Measurements from ENCODE around the gene ADAM33.

The ADAM33 gene

GRCh38 chr20:3707508-3707899, 25.7 kb upstream of the ADAM33 start:
- no peak for DNase-seq (ENCODE audit: low read depth)
- no peak for TF ChIP-seq CTCF (conservative IDR thresholded peaks at IDR 0.05; ENCODE audit: low read depth, low read length)
- H3K4me3 ChIP-seq (ENCODE audit: low read depth, low read length): no peak overlapping the region

GRCh38 chr20:3706774-3707507, 25.1 kb upstream of the ADAM33 start:
- no peak for TF ChIP-seq CTCF (conservative IDR thresholded peaks at IDR 0.05; ENCODE audit: low read depth, low read length)
- no peak for DNase-seq (ENCODE audit: low read depth)
- H3K4me3 ChIP-seq (ENCODE audit: low read depth, low read length): no peak overlapping the region

GRCh38 chr20:3705970-3706739, 24.3 kb upstream of the ADAM33 start:
- no peak for DNase-seq (ENCODE audit: low read depth)
- H3K4me3 ChIP-seq (ENCODE audit: low read depth, low read length): no peak overlapping the region
- no peak for TF ChIP-seq CTCF (conservative IDR thresholded peaks at IDR 0.05; ENCODE audit: low read depth, low read length)

GRCh38 chr20:3705491-3705969, 23.7 kb upstream of the ADAM33 start:
- no peak for DNase-seq (ENCODE audit: low read depth)
- no peak for TF ChIP-seq CTCF (conservative IDR thresholded peaks at IDR 0.05; ENCODE audit: low read depth, low read length)
- H3K4me3 ChIP-seq (ENCODE audit: low read depth, low read length): no peak overlapping the region

GRCh38 chr20:3704087-3704486, 22.3 kb upstream of the ADAM33 start:
- no peak for DNase-seq (ENCODE audit: low read depth)
- TF ChIP-seq CTCF (conservative IDR thresholded peaks at IDR 0.05; ENCODE audit: low read depth, low read length): no peak
- H3K4me3 ChIP-seq (ENCODE audit: low read depth, low read length): no peak overlapping the region

GRCh38 chr20:3702611-3703391, 21.0 kb upstream of the ADAM33 start:
- H3K4me3 ChIP-seq (ENCODE audit: low read depth, low read length): no peak overlapping the region
- DNase-seq (ENCODE audit: low read depth): no peak
- TF ChIP-seq CTCF (conservative IDR thresholded peaks at IDR 0.05; ENCODE audit: low read depth, low read length): no peak

Measured in choroid plexus epithelial cell (primary cell).